Peyer's patch (tissue), 4 donors: ENCODE data around the gene LRPPRC.

Experiments used
- CTCF ChIP-seq, 6 experiments: fragments of 450-650 bp in 4 of 6; fragments of 200-600 bp in 2 of 6; sonication (generic) in 1 of 6; IDR thresholded peaks; one replicate each; pipeline ENCODE4 v1.5.1; 2017 to 2019; ENCODE audit warnings: antibody characterized with exemption in 6 of 6, mild to moderate bottlenecking in 3 of 6, moderate library complexity in 1 of 6
- POLR2A ChIP-seq, 2 donors: fragments of 450-650 bp; IDR thresholded peaks; one replicate each; pipeline ENCODE4 v1.5.1; 2017; ENCODE audit warnings: antibody characterized with exemption in 2 of 2, mild to moderate bottlenecking in 2 of 2, moderate library complexity in 2 of 2

- TF ChIP-seq CTCF (IDR thresholded peaks at IDR 0.05) (no peak), POLR2A (IDR thresholded peaks at IDR 0.05) (no peak)
Observed at GRCh38 chr2:43993437-43993836, 2.4 kb downstream of the LRPPRC start.
